ENCODE measurements around the gene SLC25A28. TPM values are rescaled to one million over a fixed set of nuclear protein-coding genes. Genes with fewer than 3 reads are reported as not detected.
A peak's percentile ranks its signal among the peaks of the same experiment; 100 is the strongest.

Gene SLC25A28
- total and polyA plus RNA-seq, 4 donors = 31.1 to 86.9 (median 47.6) TPM

DNA sequence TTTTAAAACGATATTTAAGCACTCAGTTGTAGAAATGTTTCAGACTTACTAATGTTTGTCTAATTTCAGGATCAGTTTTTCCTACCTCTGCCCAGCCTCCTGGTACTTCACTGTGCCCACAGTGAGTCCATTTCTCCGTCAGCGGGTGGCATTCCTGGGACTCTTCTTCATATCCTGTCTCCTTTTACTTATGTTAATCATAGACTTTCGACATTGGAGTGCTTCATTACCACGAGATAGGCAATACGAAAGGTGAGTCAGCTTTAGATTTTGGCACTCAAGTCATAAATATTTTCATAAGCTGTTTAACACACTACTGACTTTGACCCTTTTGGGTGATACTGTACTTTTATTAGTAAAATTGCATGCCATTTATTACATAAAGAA is 41.1 kb upstream of the SLC25A28 start:
- Histone ChIP-seq H3K4me1 (ENCODE audit: control insufficient read depth in 5 of 5, insufficient read depth in 5 of 5, low read length in 5 of 5) (peaks cover 0 to 16% (median 3%) of the 10 kb centered on the region in 5 donors), H3K27me3 (ENCODE audit: control insufficient read depth in 3 of 3, insufficient read depth in 3 of 3, low read length in 2 of 3) (no peaks in the 10 kb centered on the region), H3K9me3 (ENCODE audit: control insufficient read depth in 4 of 4, insufficient read depth in 3 of 4, low read length in 3 of 4) (no peaks in the 10 kb centered on the region), H3K9ac (ENCODE audit: insufficient read depth in 1 of 2, low read length in 2 of 2) (no peak overlapping the region), H3K4me3 (no peak overlapping the region), H3K27ac (ENCODE audit: low read depth in 1 of 2, low read length in 1 of 2) (no peak overlapping the region), H3K36me3 (ENCODE audit: control insufficient read depth in 4 of 4, insufficient read depth in 4 of 4, low read length in 4 of 4) (peaks cover 0 to 4% (median 1%) of the 10 kb centered on the region in 4 donors)
- DNase-seq = no peak
- no peak for ATAC-seq (ENCODE audit: insufficient read depth, low FRiP score)
- 56 to 75% methylated on average over 6 of the region's 6 CpGs for WGBS, 2 donors
- TF ChIP-seq, protein P1, sequence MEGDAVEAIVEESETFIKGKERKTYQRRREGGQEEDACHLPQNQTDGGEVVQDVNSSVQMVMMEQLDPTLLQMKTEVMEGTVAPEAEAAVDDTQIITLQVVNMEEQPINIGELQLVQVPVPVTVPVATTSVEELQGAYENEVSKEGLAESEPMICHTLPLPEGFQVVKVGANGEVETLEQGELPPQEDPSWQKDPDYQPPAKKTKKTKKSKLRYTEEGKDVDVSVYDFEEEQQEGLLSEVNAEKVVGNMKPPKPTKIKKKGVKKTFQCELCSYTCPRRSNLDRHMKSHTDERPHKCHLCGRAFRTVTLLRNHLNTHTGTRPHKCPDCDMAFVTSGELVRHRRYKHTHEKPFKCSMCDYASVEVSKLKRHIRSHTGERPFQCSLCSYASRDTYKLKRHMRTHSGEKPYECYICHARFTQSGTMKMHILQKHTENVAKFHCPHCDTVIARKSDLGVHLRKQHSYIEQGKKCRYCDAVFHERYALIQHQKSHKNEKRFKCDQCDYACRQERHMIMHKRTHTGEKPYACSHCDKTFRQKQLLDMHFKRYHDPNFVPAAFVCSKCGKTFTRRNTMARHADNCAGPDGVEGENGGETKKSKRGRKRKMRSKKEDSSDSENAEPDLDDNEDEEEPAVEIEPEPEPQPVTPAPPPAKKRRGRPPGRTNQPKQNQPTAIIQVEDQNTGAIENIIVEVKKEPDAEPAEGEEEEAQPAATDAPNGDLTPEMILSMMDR (IDR thresholded peaks at IDR 0.05; ENCODE audit: control extremely low read depth, extremely low read depth) = no peak

DNA sequence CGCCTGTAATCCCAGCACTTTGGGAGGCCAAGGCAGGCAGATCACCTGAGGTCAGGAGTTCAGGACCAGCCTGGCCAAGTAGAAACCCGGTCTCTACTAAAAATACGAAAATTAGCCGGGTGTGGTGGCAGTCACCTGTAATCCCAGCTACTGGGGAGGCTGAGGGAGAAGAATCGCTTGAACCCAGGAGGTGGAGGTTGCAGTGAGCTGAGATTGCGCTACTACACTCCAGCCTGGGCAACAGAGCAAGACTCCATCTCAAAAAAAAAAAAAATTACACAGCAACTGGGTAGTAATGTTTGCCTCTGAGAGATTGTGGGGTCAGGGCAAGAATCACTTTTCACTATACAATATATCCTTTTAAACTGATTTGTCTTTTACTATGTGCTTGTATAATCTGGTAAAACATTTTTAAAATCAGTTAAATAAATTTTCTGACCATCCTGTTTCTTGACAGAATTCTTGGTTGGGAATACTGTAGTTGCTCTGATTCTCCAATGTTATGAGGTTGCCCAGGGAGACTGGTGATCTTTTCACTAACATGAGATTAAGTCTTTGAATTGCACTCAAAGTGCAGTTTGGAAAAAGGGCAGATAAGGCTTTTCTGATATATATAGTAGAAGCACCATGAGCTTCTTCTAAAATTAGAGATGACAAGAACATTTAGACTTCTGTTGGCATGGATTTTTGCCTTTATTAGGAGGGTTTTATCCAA is 40.6 kb upstream of the SLC25A28 start:
- WGBS, 2 donors = 94 to 98% methylated on average over 6 of the region's 6 CpGs
- Histone ChIP-seq H3K9ac (ENCODE audit: insufficient read depth in 1 of 2, low read length in 2 of 2) (no peak overlapping the region), H3K27ac (ENCODE audit: low read depth in 1 of 2, low read length in 1 of 2) (no peak overlapping the region), H3K4me1 (ENCODE audit: control insufficient read depth in 5 of 5, insufficient read depth in 5 of 5, low read length in 5 of 5) (peaks cover 0 to 16% (median 3%) of the 10 kb centered on the region in 5 donors), H3K36me3 (ENCODE audit: control insufficient read depth in 4 of 4, insufficient read depth in 4 of 4, low read length in 4 of 4) (peaks cover 0 to 4% (median under 1%) of the 10 kb centered on the region in 4 donors), H3K4me3 (no peak overlapping the region), H3K27me3 (ENCODE audit: control insufficient read depth in 3 of 3, insufficient read depth in 3 of 3, low read length in 2 of 3) (no peaks in the 10 kb centered on the region), H3K9me3 (ENCODE audit: control insufficient read depth in 4 of 4, insufficient read depth in 3 of 4, low read length in 3 of 4) (no peaks in the 10 kb centered on the region)
- TF ChIP-seq, protein P1 (IDR thresholded peaks at IDR 0.05; ENCODE audit: control extremely low read depth, extremely low read depth) = no peak
- DNase-seq = no peak
- no peak for ATAC-seq (ENCODE audit: insufficient read depth, low FRiP score)

DNA sequence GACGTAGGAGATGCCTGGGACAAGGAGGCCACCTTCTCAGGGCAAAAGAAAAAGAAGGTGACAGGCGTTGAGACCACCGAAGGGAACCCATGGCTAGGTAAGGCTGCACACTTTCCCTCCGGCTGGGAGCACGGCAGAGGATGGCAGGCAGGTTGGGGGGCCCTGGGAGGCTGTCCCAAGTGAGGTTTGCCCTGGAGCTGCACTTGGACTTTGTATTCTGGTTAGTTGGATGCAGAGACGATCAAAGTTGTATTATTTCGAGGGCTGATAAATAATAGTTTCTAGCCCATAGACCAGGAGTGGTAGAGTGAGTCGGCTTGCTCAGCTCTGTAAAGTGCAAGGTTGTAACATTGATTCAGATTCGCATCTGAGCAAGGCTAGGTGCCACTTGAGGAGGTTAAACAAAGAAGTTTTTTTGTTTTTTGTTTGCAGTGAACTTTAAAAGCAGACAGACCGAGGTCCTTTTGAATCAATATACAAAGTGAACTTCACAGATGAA is 39.7 kb upstream of the SLC25A28 start:
- peaks cover 0 to 4% (median under 1%) of the 10 kb centered on the region in 4 donors for H3K36me3 ChIP-seq (ENCODE audit: control insufficient read depth in 4 of 4, insufficient read depth in 4 of 4, low read length in 4 of 4)
- ATAC-seq (ENCODE audit: insufficient read depth, low FRiP score) (no peak), DNase-seq (no peak)
- H3K27me3 ChIP-seq (ENCODE audit: control insufficient read depth in 3 of 3, insufficient read depth in 3 of 3, low read length in 2 of 3) = no peaks in the 10 kb centered on the region
- peak overlapping the region; percentile 84 for H3K4me3 ChIP-seq
- peak overlapping the region; percentile 43 to 60 for H3K27ac ChIP-seq (ENCODE audit: low read depth in 1 of 2, low read length in 1 of 2)
- H3K4me1 ChIP-seq (ENCODE audit: control insufficient read depth in 5 of 5, insufficient read depth in 5 of 5, low read length in 5 of 5) = peaks cover 0 to 16% (median 3%) of the 10 kb centered on the region in 5 donors
- no peaks in the 10 kb centered on the region for H3K9me3 ChIP-seq (ENCODE audit: control insufficient read depth in 4 of 4, insufficient read depth in 3 of 4, low read length in 3 of 4)
- WGBS, 2 donors = 14 to 16% methylated on average over 10 of the region's 10 CpGs
- TF ChIP-seq, protein P1 (IDR thresholded peaks at IDR 0.05; ENCODE audit: control extremely low read depth, extremely low read depth) = no peak
- H3K9ac ChIP-seq (ENCODE audit: insufficient read depth in 1 of 2, low read length in 2 of 2) = peak overlapping the region; percentile 59 to 75

Measured in lung (tissue), 12 donors.